Measurements from ENCODE around the gene MICU2.

MICU2 gene

GRCh38 chr13:21483748-21484147 is 120.2 kb downstream of the MICU2 start:
- no peak for DNase-seq (ENCODE audit: low read depth in 1 of 2, low spot score in 1 of 2)
- TF ChIP-seq JUND (IDR thresholded peaks at IDR 0.05; ENCODE audit: low read depth): no peak
- in situ Hi-C loops (cut with HindIII; ENCODE audit: low pct_unique_long_range_greater_than_20kb, low sequenced_read_pairs): no loop called here

- TF ChIP-seq JUND (IDR thresholded peaks at IDR 0.05; ENCODE audit: low read depth): no peak
- no peak for DNase-seq (ENCODE audit: low read depth in 1 of 2, low spot score in 1 of 2)
- in situ Hi-C loops (cut with HindIII; ENCODE audit: low pct_unique_long_range_greater_than_20kb, low sequenced_read_pairs): no loop called here
Observed at GRCh38 chr13:21481359-21481758, 122.6 kb downstream of the MICU2 start.

- peak; percentile 34 to 79 for DNase-seq (ENCODE audit: low read depth in 1 of 2, low spot score in 1 of 2)
- in situ Hi-C loops (cut with HindIII; ENCODE audit: low pct_unique_long_range_greater_than_20kb, low sequenced_read_pairs): no loop called here
- no peak for TF ChIP-seq JUND (IDR thresholded peaks at IDR 0.05; ENCODE audit: low read depth)
Observed at GRCh38 chr13:21478881-21479808, 124.8 kb downstream of the MICU2 start.

GRCh38 chr13:21476893-21477472 is 127.0 kb downstream of the MICU2 start:
- in situ Hi-C loops (cut with HindIII; ENCODE audit: low pct_unique_long_range_greater_than_20kb, low sequenced_read_pairs): no loop called here
- peak; percentile 27 to 91 for DNase-seq (ENCODE audit: low read depth in 1 of 2, low spot score in 1 of 2)
- TF ChIP-seq JUND (IDR thresholded peaks at IDR 0.05; ENCODE audit: low read depth): no peak

- TF ChIP-seq JUND (IDR thresholded peaks at IDR 0.05; ENCODE audit: low read depth): no peak
- no peak for DNase-seq (ENCODE audit: low read depth in 1 of 2, low spot score in 1 of 2)
- in situ Hi-C loops (cut with HindIII; ENCODE audit: low pct_unique_long_range_greater_than_20kb, low sequenced_read_pairs): no loop called here
Observed at GRCh38 chr13:21475115-21475514, 128.9 kb downstream of the MICU2 start.

GRCh38 chr13:21470785-21471184 is 133.2 kb downstream of the MICU2 start:
- in situ Hi-C loops (cut with HindIII; ENCODE audit: low pct_unique_long_range_greater_than_20kb, low sequenced_read_pairs): no loop called here
- no peak for TF ChIP-seq JUND (IDR thresholded peaks at IDR 0.05; ENCODE audit: low read depth)
- no peak for DNase-seq (ENCODE audit: low read depth in 1 of 2, low spot score in 1 of 2)

GRCh38 chr13:21466527-21466926 is 137.4 kb downstream of the MICU2 start:
- in situ Hi-C loops (cut with HindIII; ENCODE audit: low pct_unique_long_range_greater_than_20kb, low sequenced_read_pairs): no loop called here
- no peak for TF ChIP-seq JUND (IDR thresholded peaks at IDR 0.05; ENCODE audit: low read depth)
- DNase-seq (ENCODE audit: low read depth in 1 of 2, low spot score in 1 of 2): no peak

GRCh38 chr13:21465710-21466160 is 138.2 kb downstream of the MICU2 start:
- in situ Hi-C loops (cut with HindIII; ENCODE audit: low pct_unique_long_range_greater_than_20kb, low sequenced_read_pairs): no loop called here
- no peak for DNase-seq (ENCODE audit: low read depth in 1 of 2, low spot score in 1 of 2)
- no peak for TF ChIP-seq JUND (IDR thresholded peaks at IDR 0.05; ENCODE audit: low read depth)

GRCh38 chr13:21463424-21463823 is 140.5 kb downstream of the MICU2 start:
- in situ Hi-C loops (cut with HindIII; ENCODE audit: low pct_unique_long_range_greater_than_20kb, low sequenced_read_pairs): no loop called here
- no peak for TF ChIP-seq JUND (IDR thresholded peaks at IDR 0.05; ENCODE audit: low read depth)
- DNase-seq (ENCODE audit: low read depth in 1 of 2, low spot score in 1 of 2): no peak

- in situ Hi-C loops (cut with HindIII; ENCODE audit: low pct_unique_long_range_greater_than_20kb, low sequenced_read_pairs): no loop called here
- DNase-seq (ENCODE audit: low read depth in 1 of 2, low spot score in 1 of 2): no peak
- no peak for TF ChIP-seq JUND (IDR thresholded peaks at IDR 0.05; ENCODE audit: low read depth)
Observed at GRCh38 chr13:21461131-21461530, 142.8 kb downstream of the MICU2 start.

GRCh38 chr13:21458813-21459701 is 144.9 kb downstream of the MICU2 start, which contains the start of gene ZDHHC20:
Gene ZDHHC20 (minus strand): TSS chr13:21459303. CDS start chr13:21459171, 132 bp downstream.
- in situ Hi-C loops (cut with HindIII; ENCODE audit: low pct_unique_long_range_greater_than_20kb, low sequenced_read_pairs): no loop called here
- TF ChIP-seq JUND (IDR thresholded peaks at IDR 0.05; ENCODE audit: low read depth): no peak
- DNase-seq (ENCODE audit: low read depth in 1 of 2, low spot score in 1 of 2): peak; percentile 71 to 87

- DNase-seq (ENCODE audit: low read depth in 1 of 2, low spot score in 1 of 2): peak; percentile 68 to 76
Observed at GRCh38 chr13:21458451-21458812, 145.5 kb downstream of the MICU2 start.

More at GRCh38 chr13:21458451-21458812, 145.5 kb downstream of the MICU2 start:
- no peak for TF ChIP-seq JUND (IDR thresholded peaks at IDR 0.05; ENCODE audit: low read depth)
- in situ Hi-C loops (cut with HindIII; ENCODE audit: low pct_unique_long_range_greater_than_20kb, low sequenced_read_pairs): no loop called here

Measured in T47D (cell line).